Caco-2 (cell line): ENCODE results near the gene FBN3. TPM values are rescaled to one million over a fixed set of nuclear protein-coding genes. Genes with fewer than 3 reads are reported as not detected.

Source experiments
- BruUV-seq: library from RNA; stranded (reverse); fragments of 400-500 nt; replicated peaks from 2 replicates; lab custom pipeline; 2021; lab: Mats Ljungman, UMichigan
- CTCF ChIA-PET: fragments of 300-600 bp; sonication (Branson Sonifier 250); formaldehyde crosslinking; loops from one replicate; lab custom pipeline; 2022; ENCODE audit warnings: antibody characterized with exemption; lab: Charles Lee
- POLR2A ChIA-PET: fragments of 300-600 bp; sonication (Branson Sonifier 250); formaldehyde crosslinking; loops from one replicate; lab custom pipeline; 2022; ENCODE audit warnings: antibody characterized with exemption; lab: Charles Lee
- DNase-seq, 2 experiments: peaks; one replicate each; pipeline versions ENCODE4 v3.0.0 to v3.0.0-alpha.2; 2020 to 2022
- H3K27me3 ChIP-seq: replicated peaks from 2 replicates; pipeline ENCODE4 v1.6.0; 2011; ENCODE audit warnings: low read length; ENCODE audit not compliant: control insufficient read depth, insufficient read depth
- H3K36me3 ChIP-seq: 2 replicates; pipeline ENCODE4 v1.5.1; 2011; ENCODE audit warnings: low read length; ENCODE audit not compliant: control insufficient read depth, insufficient read depth
- H3K4me1 ChIP-seq: fragments of 250-450 bp; sonication (Bioruptor Pico); 2 replicates; pipeline ENCODE4 v1.5.1; 2020; ENCODE audit warnings: mild to moderate bottlenecking
- H3K4me3 ChIP-seq: 2 replicates; pipeline ENCODE4 v1.5.1; 2011; ENCODE audit warnings: low read depth, mild to moderate bottlenecking, control low read depth, low read length
- H3K9me3 ChIP-seq: fragments of 250-450 bp; sonication (Bioruptor Pico); 2 replicates; pipeline ENCODE4 v1.5.1; 2020; ENCODE audit warnings: mild to moderate bottlenecking, moderate library complexity
- H3K27ac Mint-ChIP-seq: one replicate; pipeline ENCODE4 v1.8.0; 2022; ENCODE audit warnings: mixed read lengths; ENCODE audit not compliant: unreplicated experiment
- H3K27me3 Mint-ChIP-seq: one replicate; pipeline ENCODE4 v1.8.0; 2022; ENCODE audit warnings: mixed read lengths; ENCODE audit not compliant: insufficient read depth, unreplicated experiment
- H3K36me3 Mint-ChIP-seq: one replicate; pipeline ENCODE4 v1.8.0; 2022; ENCODE audit warnings: mild to moderate bottlenecking, mixed read lengths; ENCODE audit not compliant: insufficient read depth, unreplicated experiment
- H3K4me1 Mint-ChIP-seq: one replicate; pipeline ENCODE4 v1.8.0; 2022; ENCODE audit warnings: low read depth, mixed read lengths; ENCODE audit not compliant: unreplicated experiment
- H3K4me3 Mint-ChIP-seq: one replicate; pipeline ENCODE4 v1.8.0; 2022; ENCODE audit warnings: mild to moderate bottlenecking, moderate library complexity, mixed read lengths; ENCODE audit not compliant: unreplicated experiment
- H3K9me3 Mint-ChIP-seq: one replicate; pipeline ENCODE4 v1.8.0; 2022; ENCODE audit warnings: mixed read lengths; ENCODE audit not compliant: unreplicated experiment
- CTCF ChIP-seq, 2 experiments: fragments of 200-600 bp in 1 of 2; IDR thresholded peaks; 1 replicate in 1 of 2; 2 replicates in 1 of 2; pipeline versions ENCODE4 v1.5.1 to v1.8.0; 2011 to 2022; ENCODE audit warnings: antibody characterized with exemption in 1 of 2, control low read depth in 1 of 2, inconsistent platforms in 1 of 2, low read depth in 1 of 2, low read length in 1 of 2, mild to moderate bottlenecking in 1 of 2, moderate library complexity in 1 of 2; ENCODE audit not compliant: insufficient read depth in 1 of 2, severe bottlenecking in 1 of 2, unreplicated experiment in 1 of 2
- intact Hi-C: fragments of 100-400 bp; cut with micrococcal nuclease; formaldehyde crosslinking; loops from one replicate; pipeline ENCODE4 v1.10.0; 2022; ENCODE audit not compliant: unreplicated experiment
- total RNA-seq: library from RNA; stranded (reverse); gene quantifications from 2 replicates; pipeline ENCODE4 v1.2.3, GENCODE V29; 2022

The FBN3 gene
- total RNA-seq, 1 experiment from 2014 or later = 16.4 TPM

GRCh38 chr19:8096071-8096470 is 53.3 kb downstream of the FBN3 start:
- Histone ChIP-seq H3K4me1 (no peaks in the 10 kb centered on the region), H3K36me3 (peaks cover 6% of the 10 kb centered on the region), H3K4me3 (no peak overlapping the region), H3K27me3 (no peaks in the 10 kb centered on the region), H3K9me3 (peaks cover 12% of the 10 kb centered on the region)
- Mint-ChIP-seq H3K9me3 (no peaks in the 10 kb centered on the region), H3K4me1 (no peaks in the 10 kb centered on the region), H3K36me3 (peaks cover 19% of the 10 kb centered on the region), H3K27ac (no peak overlapping the region), H3K27me3 (no peaks in the 10 kb centered on the region), H3K4me3 (no peak overlapping the region)
- intact Hi-C loops = no loop called here
- no TSS peak for BruUV-seq
- POLR2A ChIA-PET = no interaction called here
- CTCF ChIA-PET = no interaction called here
- TF ChIP-seq CTCF (IDR thresholded peaks at IDR 0.05; ENCODE audit: insufficient read depth in 1 of 2, low read depth in 1 of 2, low read length in 1 of 2, severe bottlenecking in 1 of 2, unreplicated experiment in 1 of 2) = no peak
- no peak for DNase-seq

- no peak overlapping the region for H3K4me3 Mint-ChIP-seq
- no TSS peak for BruUV-seq
- Histone ChIP-seq H3K9me3 (peaks cover 12% of the 10 kb centered on the region), H3K27me3 (no peaks in the 10 kb centered on the region), H3K4me3 (no peak overlapping the region), H3K4me1 (no peaks in the 10 kb centered on the region), H3K36me3 (peaks cover 6% of the 10 kb centered on the region)
- no peaks in the 10 kb centered on the region for H3K9me3 Mint-ChIP-seq
- ChIA-PET POLR2A (no interaction called here), CTCF (no interaction called here)
- no peak for TF ChIP-seq CTCF (IDR thresholded peaks at IDR 0.05; ENCODE audit: insufficient read depth in 1 of 2, low read depth in 1 of 2, low read length in 1 of 2, severe bottlenecking in 1 of 2, unreplicated experiment in 1 of 2)
- no peaks in the 10 kb centered on the region for H3K4me1 Mint-ChIP-seq
- DNase-seq = no peak
- no peaks in the 10 kb centered on the region for H3K27me3 Mint-ChIP-seq
- no peak overlapping the region for H3K27ac Mint-ChIP-seq
- intact Hi-C loops = no loop called here
- peaks cover 19% of the 10 kb centered on the region for H3K36me3 Mint-ChIP-seq
These were observed 54.0 kb downstream of the FBN3 start for GRCh38 chr19:8095354-8095886.

GRCh38 chr19:8094336-8094735 is 55.1 kb downstream of the FBN3 start:
- POLR2A ChIA-PET = no interaction called here

More at GRCh38 chr19:8094336-8094735, 55.1 kb downstream of the FBN3 start:
- Histone ChIP-seq H3K27me3 (no peaks in the 10 kb centered on the region), H3K4me3 (no peak overlapping the region), H3K9me3 (peaks cover 12% of the 10 kb centered on the region), H3K36me3 (peaks cover 6% of the 10 kb centered on the region), H3K4me1 (no peaks in the 10 kb centered on the region)
- CTCF ChIA-PET = no interaction called here
- H3K4me3 Mint-ChIP-seq = no peak overlapping the region
- peaks cover 19% of the 10 kb centered on the region for H3K36me3 Mint-ChIP-seq
- TF ChIP-seq CTCF (IDR thresholded peaks at IDR 0.05; ENCODE audit: insufficient read depth in 1 of 2, low read depth in 1 of 2, low read length in 1 of 2, severe bottlenecking in 1 of 2, unreplicated experiment in 1 of 2) = no peak
- H3K9me3 Mint-ChIP-seq = no peaks in the 10 kb centered on the region
- no peak for DNase-seq
- H3K27ac Mint-ChIP-seq = no peak overlapping the region
- H3K4me1 Mint-ChIP-seq = no peaks in the 10 kb centered on the region
- BruUV-seq = no TSS peak
- H3K27me3 Mint-ChIP-seq = no peaks in the 10 kb centered on the region
- intact Hi-C loops = no loop called here
